Esophagus squamous epithelium (tissue), 5 donors: ENCODE data around the gene PTPRN2. TPM values are rescaled to one million over a fixed set of nuclear protein-coding genes. Genes with fewer than 3 reads are reported as not detected.

Experiments used
- DNase-seq: peaks from one replicate; lab custom pipeline; 2025; lab: John Stamatoyannopoulos, UW
- H3K27ac ChIP-seq, 4 donors: fragments of 200-600 bp; sonication (generic); one replicate each; pipeline ENCODE4 v1.5.1; 2016 to 2019; ENCODE audit warnings: mild to moderate bottlenecking in 1 of 4
- H3K27me3 ChIP-seq, 4 donors: fragments of 200-600 bp; sonication (generic); 1 replicate in 3 of 4; 2 replicates in 1 of 4; pipeline versions ENCODE4 v1.5.1 to v1.6.0; 2017 to 2021; ENCODE audit warnings: antibody characterized with exemption in 1 of 4
- H3K36me3 ChIP-seq, 3 donors: fragments of 200-600 bp; sonication (generic); one replicate each; pipeline ENCODE4 v1.5.1; 2016 to 2019
- H3K4me1 ChIP-seq, 3 donors: fragments of 200-600 bp; sonication (generic); one replicate each; pipeline ENCODE4 v1.5.1; 2017 to 2019
- H3K4me3 ChIP-seq, 4 donors: fragments of 200-600 bp; sonication (generic); 1 replicate in 3 of 4; 2 replicates in 1 of 4; pipeline ENCODE4 v1.5.1; 2016 to 2019; ENCODE audit warnings: mild to moderate bottlenecking in 2 of 4, moderate library complexity in 1 of 4
- H3K9me3 ChIP-seq, 3 donors: fragments of 200-600 bp; sonication (generic); one replicate each; pipeline ENCODE4 v1.5.1; 2016 to 2019
- POLR2A ChIP-seq, 4 donors: fragments of 450-650 bp; IDR thresholded peaks; one replicate each; pipeline ENCODE4 v1.6.1; 2017; ENCODE audit warnings: antibody characterized with exemption in 4 of 4, mild to moderate bottlenecking in 4 of 4, moderate library complexity in 3 of 4
- WGBS, 2 donors: methylation state at CpG; one replicate each; pipeline ENCODE4 v1.1.5; 2018; 5-methylcytosine and 5-hydroxymethylcytosine counted together
- intact Hi-C: fragments of 100-400 bp; cut with DNase I; formaldehyde crosslinking; loops from one replicate; pipeline ENCODE4 v1.15.0; 2022
- total RNA-seq, 4 donors: library from RNA; depleted of rRNA; stranded (reverse); fragments of >200 nt; gene quantifications; one replicate each; pipeline ENCODE4 v1.1.0, GENCODE V29; 2016
- TF ChIP-seq, protein P1 (sequence below), 6 experiments: fragments of 450-650 bp in 4 of 6; fragments of 200-600 bp in 2 of 6; sonication (generic) in 2 of 6; IDR thresholded peaks; one replicate each; pipeline ENCODE4 v1.5.1; 2016 to 2019; ENCODE audit warnings: antibody characterized with exemption in 6 of 6, mild to moderate bottlenecking in 4 of 6, moderate library complexity in 4 of 6
- donor health status: DM: yes; HTN: yes; CAD: no.

PTPRN2 gene
- total RNA-seq, 4 donors from 2014 or later = 0.38 to 2.7 (median 1.0) TPM

GRCh38 chr7:157618823-157619606, 968.6 kb downstream of the PTPRN2 start:
- WGBS, 2 donors = 83 to 87% methylated on average over 12 to 15 of the region's 21 CpGs
- intact Hi-C loops = no loop called here
- Histone ChIP-seq H3K4me1 (peaks cover 0 to 16% (median 0%) of the 10 kb centered on the region in 3 donors), H3K9me3 (no peaks in the 10 kb centered on the region), H3K36me3 (no peaks in the 10 kb centered on the region), H3K4me3 (no peak overlapping the region), H3K27me3 (no peaks in the 10 kb centered on the region), H3K27ac (no peak overlapping the region)
- no peak for DNase-seq
- TF ChIP-seq POLR2A (IDR thresholded peaks at IDR 0.05) = no peak
- TF ChIP-seq, protein P1, sequence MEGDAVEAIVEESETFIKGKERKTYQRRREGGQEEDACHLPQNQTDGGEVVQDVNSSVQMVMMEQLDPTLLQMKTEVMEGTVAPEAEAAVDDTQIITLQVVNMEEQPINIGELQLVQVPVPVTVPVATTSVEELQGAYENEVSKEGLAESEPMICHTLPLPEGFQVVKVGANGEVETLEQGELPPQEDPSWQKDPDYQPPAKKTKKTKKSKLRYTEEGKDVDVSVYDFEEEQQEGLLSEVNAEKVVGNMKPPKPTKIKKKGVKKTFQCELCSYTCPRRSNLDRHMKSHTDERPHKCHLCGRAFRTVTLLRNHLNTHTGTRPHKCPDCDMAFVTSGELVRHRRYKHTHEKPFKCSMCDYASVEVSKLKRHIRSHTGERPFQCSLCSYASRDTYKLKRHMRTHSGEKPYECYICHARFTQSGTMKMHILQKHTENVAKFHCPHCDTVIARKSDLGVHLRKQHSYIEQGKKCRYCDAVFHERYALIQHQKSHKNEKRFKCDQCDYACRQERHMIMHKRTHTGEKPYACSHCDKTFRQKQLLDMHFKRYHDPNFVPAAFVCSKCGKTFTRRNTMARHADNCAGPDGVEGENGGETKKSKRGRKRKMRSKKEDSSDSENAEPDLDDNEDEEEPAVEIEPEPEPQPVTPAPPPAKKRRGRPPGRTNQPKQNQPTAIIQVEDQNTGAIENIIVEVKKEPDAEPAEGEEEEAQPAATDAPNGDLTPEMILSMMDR (IDR thresholded peaks at IDR 0.05) = no peak

DNA sequence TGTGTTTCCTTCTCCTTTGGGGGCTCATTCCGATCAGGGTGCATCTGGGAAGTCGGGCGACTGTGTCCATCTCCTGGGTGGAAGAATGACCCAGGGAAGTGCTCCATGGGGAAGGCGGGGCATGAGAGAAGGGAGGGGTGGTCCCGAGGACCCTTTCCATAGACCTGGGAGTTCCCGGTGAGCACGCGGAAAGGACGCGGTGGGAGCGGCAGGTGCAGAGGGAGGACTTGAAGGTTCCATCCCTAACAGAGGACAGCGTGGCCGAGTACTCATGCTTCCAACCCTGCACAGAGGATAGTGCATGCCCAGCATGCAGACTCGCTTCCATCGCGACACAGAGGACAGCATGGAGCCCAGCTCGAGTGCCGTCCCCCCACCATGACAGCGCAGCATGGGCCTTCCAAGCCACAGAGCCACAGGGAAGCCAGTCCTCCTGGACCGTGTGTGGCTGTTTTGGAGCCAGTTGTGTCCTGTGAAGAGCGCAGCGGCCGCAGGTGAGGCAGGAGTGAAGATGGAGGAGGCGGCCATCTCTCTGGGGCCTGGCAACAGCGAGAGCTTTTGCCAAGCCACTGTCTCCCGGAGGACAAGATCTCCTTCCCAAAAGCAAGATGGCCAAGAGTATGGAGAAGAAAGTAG, 969.4 kb downstream of the PTPRN2 start:
- Histone ChIP-seq H3K36me3 (no peaks in the 10 kb centered on the region), H3K4me1 (peaks cover 0 to 23% (median 5%) of the 10 kb centered on the region in 3 donors), H3K4me3 (no peak overlapping the region), H3K9me3 (no peaks in the 10 kb centered on the region), H3K27ac (no peak overlapping the region), H3K27me3 (peaks cover 0 to 5% (median 0%) of the 10 kb centered on the region in 4 donors)
- WGBS, 2 donors = 87 to 90% methylated on average over 2 to 11 of the region's 26 CpGs
- intact Hi-C loops = no loop called here
- DNase-seq = no peak
- TF ChIP-seq POLR2A (IDR thresholded peaks at IDR 0.05) = no peak
- TF ChIP-seq, protein P1 (IDR thresholded peaks at IDR 0.05) = no peak

- Histone ChIP-seq H3K9me3 (no peaks in the 10 kb centered on the region), H3K4me3 (no peak overlapping the region), H3K4me1 (peaks cover 0 to 31% (median 6%) of the 10 kb centered on the region in 3 donors), H3K27ac (no peak overlapping the region), H3K27me3 (peaks cover 0 to 9% (median 0%) of the 10 kb centered on the region in 4 donors), H3K36me3 (no peaks in the 10 kb centered on the region)
- TF ChIP-seq POLR2A (IDR thresholded peaks at IDR 0.05) = no peak
- TF ChIP-seq, protein P1 (IDR thresholded peaks at IDR 0.05) = no peak
- WGBS, 2 donors = 78 to 88% methylated on average over 4 to 14 of the region's 19 CpGs
- intact Hi-C loops = no loop called here
- no peak for DNase-seq
Measured at GRCh38 chr7:157617401-157617800, 970.2 kb downstream of the PTPRN2 start.

DNA sequence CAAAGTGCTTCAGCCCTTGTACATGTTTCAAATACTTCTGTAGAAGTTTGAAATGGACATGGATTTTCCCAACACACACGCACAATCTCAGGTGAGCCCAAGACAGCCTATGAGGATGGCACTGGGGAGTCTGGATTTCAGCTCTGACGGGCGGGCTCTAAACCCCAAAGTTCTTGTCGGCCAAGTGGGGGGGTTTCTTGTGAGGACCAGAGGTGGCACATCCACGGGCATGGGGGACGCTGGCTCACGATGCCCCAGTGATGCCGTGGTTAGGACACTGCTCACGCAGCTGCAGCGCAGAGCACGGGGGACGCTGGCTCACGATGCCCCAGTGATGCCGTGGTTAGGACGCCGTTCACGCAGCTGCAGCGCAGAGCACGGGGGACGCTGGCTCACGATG, 970.7 kb downstream of the PTPRN2 start:
- Histone ChIP-seq H3K27me3 (peaks cover 0 to 9% (median 0%) of the 10 kb centered on the region in 4 donors), H3K27ac (no peak overlapping the region), H3K36me3 (no peaks in the 10 kb centered on the region), H3K4me3 (no peak overlapping the region), H3K4me1 (peaks cover 0 to 31% (median 6%) of the 10 kb centered on the region in 3 donors), H3K9me3 (no peaks in the 10 kb centered on the region)
- DNase-seq = no peak
- WGBS, 2 donors = 84 to 88% methylated on average over 14 to 15 of the region's 21 CpGs
- intact Hi-C loops = no loop called here
- TF ChIP-seq POLR2A (IDR thresholded peaks at IDR 0.05) = no peak
- TF ChIP-seq, protein P1 (IDR thresholded peaks at IDR 0.05) = no peak

DNA sequence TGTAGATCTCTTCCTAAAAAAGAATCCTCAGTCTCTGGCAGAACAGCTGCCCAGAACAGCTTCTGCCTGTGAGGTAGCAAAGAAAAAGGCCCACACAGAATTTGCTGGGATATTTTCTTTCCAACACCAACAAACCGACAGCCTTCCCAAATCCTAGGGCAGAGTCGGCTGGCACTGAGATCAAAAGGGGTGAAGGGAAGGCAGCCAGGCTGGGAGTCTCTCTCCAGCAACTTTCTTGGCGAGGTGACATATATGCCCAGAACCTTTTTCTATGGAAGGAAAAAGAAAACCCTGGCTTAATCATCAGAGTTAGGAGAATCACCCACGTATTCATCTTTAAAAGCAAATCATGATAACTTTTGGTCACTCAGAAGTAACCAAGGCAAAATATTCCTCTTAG, 971.2 kb downstream of the PTPRN2 start:
- DNase-seq = no peak
- Histone ChIP-seq H3K27me3 (peaks cover 0 to 9% (median 0%) of the 10 kb centered on the region in 4 donors), H3K4me3 (no peak overlapping the region), H3K36me3 (no peaks in the 10 kb centered on the region), H3K4me1 (peaks cover 0 to 31% (median 6%) of the 10 kb centered on the region in 3 donors), H3K9me3 (no peaks in the 10 kb centered on the region), H3K27ac (peak overlapping the region in 1 of 4 donors; percentile 21)
- no peak for TF ChIP-seq POLR2A (IDR thresholded peaks at IDR 0.05)
- TF ChIP-seq, protein P1 (IDR thresholded peaks at IDR 0.05) = no peak
- WGBS, 2 donors = 44 to 52% methylated on average over 4 of the region's 4 CpGs
- intact Hi-C loops = no loop called here
